GM21360 (cell line): ENCODE measurements around the gene KLHL34.

Experiments
- ATAC-seq: cut with Tn5 transposase; IDR thresholded peaks from one replicate; pipeline ENCODE4 v1.9.1; 2021; ENCODE audit warnings: mild to moderate bottlenecking, moderate library complexity; ENCODE audit not compliant: unreplicated experiment

KLHL34 gene, protein sequence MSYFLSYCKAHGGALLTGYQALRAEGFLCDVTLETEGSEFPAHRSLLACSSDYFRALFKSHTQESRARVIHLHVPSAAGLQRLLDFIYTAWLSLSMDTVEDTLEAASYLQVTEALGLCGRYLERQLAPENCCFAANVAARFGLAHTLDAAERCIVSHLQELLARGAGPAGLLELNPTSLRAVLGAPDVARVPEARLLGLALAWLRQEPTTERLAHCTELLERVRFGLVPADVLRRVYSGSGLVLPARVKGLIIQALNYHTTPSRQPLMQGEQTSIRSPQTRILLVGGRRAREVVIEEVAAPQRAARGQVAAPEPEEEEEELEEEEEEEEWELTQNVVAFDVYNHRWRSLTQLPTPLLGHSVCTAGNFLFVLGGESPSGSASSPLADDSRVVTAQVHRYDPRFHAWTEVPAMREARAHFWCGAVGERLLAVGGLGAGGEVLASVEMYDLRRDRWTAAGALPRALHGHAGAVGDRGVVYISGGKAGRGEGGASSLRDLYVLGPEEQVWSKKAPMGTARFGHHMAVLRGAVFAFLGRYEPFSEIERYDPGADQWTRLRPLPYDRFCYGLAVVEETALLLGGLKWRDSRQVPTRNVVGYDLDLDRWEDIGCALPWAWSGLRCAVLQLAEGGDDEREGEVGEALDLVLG

DNA sequence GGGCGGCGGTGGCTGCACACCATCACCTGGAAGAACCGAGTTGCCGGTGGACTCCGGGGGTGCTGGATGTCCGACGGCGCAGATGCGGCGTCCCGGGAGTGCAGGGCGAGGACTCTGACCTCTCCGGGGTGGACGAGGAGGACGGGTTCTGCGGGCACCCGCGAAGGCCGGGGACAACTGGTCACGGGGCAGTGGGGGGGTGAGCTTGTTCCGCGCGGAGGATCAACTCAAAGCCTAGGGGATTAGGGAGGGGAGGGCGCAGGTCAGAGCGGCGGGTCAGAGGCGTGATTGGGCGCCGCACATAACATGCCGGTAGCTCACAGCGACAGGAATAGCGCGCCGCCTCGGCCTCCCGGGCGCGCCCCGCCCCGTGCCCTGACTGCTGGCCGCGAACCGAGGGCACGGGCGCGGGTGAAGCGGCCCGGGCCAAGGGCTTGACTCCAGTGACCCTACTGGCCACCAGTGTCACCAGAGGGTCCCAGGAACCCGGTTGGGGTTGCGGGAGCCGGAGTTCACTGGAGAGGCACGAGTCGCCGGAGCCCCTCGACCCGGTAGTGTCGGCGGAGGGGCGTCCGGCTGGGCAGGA lies at the start of gene KLHL34:
Gene KLHL34, minus strand, starts transcription at position 179 of the 586 bp plus-strand sequence. CDS start 542 bp downstream, outside the sequence.
- no peak for ATAC-seq

DNA sequence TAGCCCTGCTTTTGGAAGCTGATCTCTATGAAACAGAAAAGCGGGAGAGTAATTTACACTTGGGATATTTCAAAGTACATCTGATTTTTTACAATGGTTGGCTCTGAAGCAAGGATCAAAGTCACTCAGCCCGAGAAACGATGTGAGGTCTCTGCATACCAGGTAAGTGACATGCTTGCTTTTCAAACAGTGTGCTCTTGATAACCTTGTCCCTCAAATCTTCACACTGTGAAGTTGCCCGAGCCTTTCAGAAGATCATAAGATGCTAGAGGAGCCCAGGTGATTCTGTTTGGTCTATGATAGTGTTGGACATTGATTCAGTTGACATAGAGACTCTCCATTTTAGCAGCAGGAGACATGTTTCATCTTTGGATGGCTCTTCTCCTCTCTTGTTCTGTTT lies 47.1 kb upstream of the KLHL34 start:
- no peak for ATAC-seq

DNA sequence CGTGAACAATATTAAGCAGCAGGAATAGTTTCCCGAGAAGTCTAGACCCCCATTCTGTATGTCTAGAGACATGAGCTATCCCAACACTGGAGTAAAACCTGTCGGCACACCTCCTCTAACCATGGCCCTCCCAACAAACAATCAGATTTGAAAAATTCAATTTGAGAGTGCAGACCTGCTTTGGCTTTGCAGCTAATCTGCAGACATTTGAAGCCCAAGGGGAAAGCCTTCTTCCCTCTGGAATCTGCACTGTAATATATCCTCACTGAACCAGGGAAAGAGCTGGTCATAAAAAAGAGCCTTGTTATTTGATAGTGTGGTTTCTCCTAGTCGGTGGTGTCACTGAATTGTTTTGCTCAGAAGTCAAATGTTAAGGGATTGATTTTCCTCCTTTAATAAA lies 44.6 kb upstream of the KLHL34 start:
- no peak for ATAC-seq

DNA sequence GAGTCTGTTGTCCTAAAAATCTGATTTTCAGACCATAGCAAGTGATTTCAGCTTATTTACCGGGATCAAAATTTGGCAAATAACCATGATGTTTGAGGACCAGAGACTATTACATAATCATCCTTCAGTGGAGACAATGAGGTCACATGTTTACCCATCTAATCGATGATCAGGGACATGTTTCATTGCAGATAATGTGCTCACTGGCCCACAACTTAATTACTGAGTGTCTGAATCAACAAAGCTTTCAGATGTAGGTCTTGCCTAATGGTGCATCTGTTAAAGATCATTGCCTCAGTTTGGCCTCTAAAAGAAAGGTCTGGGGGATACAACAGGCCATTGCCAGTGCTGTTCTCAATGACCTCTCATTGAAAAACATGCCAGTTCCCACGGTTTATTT lies 42.8 kb upstream of the KLHL34 start:
- no peak for ATAC-seq

DNA sequence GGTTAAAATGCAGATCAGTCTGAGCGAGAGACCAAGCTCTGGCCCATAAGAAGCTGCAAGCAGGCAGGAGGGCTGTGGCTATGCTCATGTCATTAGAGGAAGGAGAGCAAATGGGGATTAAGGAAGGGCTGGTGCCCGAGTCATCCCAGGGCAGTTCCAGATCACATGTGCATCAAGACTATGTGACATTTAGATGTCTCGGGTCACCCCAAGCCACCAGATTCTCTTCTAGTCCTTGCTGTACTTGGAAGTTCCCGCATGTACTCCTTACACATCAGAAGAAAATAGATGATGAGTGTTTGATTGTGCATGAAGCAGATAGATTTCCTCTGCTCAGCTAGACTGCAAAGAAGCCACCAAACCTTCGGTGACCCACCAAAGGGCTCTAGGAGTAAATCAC lies 42.1 kb upstream of the KLHL34 start:
- no peak for ATAC-seq

DNA sequence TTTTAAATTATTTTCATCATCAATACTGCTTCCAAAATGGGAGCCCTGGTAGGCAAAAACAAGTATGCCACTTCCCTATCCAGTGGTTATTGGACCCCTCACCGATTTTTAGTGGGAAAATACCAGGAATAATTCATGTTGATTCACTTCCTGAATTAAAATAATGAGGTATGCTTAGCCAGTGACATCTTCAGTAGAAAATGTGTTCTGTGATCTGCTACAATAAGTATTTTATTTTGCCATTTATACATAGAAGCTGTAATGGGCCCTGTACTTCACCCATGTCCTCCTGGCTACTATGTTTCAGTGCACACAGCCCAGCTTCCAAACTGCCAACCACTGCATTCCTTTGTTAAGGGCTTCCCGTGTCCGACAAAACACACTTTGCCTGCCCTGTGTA lies 41.0 kb upstream of the KLHL34 start:
- ATAC-seq, result no peak

DNA sequence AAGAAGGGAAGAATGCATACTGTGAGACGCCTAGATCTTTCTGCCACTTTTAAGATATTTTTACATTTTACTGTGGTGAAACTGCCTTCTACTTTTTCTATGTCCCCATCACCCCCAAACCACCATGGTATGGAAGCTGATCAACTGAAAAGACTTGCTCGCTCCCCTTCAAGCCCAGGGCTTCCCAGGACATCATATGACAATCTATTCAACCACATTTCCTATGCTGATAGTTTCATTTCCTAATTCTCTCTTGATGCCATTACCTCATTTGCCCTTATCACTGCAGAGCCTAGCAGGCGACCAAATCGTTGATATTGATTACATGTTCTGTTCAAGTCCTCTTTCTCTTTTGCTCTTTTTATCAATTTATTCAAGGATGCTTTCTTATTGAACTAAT lies 40.1 kb upstream of the KLHL34 start:
- no peak for ATAC-seq

DNA sequence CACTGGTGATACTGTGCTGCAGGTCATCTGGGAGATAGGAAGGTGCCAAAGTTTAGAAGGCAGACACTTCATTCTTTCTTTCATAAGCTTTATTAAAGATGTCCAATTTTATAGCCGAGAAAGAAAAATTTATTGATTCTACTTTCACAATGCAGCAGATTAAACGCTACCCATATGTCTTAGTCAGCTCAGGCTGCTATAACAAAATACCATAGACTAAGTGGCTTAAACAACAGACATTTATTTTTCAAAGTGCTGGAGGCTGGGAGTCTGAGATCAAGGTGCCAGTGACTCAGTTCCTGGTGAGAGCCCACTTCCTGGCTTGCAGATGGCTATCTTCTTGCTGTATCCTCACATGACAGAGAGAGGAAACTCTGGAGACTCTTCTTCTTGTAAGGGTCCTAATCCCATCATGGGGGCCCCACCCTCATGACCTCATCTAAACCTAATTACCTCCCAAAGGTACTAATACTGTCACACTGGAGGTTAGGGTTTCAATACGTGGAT lies 33.4 kb upstream of the KLHL34 start:
- no peak for ATAC-seq

DNA sequence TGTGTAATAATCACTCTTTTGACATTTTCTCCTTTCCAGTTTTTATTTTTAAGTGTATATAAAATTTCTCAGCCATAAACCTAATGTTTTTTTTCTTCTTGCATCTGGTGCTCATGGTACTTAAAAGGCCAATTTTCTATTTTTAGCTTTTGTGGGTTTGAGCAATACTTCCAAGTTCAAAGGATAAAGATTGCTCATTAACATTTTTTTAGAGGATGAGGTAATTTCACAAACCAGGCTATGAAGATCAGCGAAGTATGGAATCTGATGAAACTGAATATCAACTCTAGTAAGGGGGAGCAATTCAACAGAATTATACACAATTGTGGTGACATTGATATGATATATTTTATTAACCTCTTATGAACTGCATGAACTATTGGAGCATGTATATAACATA lies 25.8 kb upstream of the KLHL34 start:
- no peak for ATAC-seq

DNA sequence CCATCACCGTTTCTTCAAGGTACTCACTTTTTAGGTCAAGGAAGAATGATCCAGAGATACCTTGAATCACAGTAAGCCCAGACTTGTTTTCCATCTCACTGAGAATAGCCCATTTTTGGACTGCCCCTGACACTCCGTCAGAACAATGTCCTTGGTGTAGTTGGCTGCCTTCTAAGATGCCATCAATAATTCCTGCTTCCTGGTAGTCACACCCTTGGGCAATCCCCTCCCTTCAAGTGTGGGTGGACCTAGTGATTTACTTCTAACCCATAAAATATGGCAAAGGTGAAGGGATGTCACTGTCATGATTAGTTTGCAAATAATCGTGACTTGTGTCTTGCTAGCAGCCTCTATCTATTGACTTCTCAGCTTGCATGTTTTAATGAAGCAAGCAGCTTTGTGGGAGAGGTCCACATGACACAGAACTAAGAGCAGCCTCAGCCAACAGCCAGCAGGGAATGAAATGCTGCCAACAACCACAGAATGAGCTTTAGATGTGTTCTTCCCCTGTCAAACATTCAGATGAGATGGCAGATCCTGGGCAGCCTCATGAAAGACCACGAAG lies 20.0 kb upstream of the KLHL34 start:
- ATAC-seq, result no peak

DNA sequence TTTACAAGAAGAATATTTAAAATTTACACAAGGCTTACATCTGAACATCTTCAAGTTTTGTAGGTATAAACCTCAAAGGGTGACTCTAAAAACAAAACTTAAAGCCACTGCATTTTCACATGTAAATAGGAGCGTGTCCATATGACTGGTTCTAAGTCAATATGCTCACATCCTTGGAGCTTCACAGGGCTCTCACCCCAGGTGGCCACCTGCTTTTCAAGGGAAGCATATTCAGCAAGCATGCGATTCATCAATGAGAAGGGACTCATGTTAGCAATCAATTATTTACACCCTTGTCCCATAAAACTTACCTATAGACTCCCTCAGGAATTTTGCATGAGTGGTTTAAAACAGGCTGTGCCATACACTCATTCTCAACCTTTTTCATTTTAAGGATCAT lies 17.8 kb upstream of the KLHL34 start:
- ATAC-seq, result no peak

DNA sequence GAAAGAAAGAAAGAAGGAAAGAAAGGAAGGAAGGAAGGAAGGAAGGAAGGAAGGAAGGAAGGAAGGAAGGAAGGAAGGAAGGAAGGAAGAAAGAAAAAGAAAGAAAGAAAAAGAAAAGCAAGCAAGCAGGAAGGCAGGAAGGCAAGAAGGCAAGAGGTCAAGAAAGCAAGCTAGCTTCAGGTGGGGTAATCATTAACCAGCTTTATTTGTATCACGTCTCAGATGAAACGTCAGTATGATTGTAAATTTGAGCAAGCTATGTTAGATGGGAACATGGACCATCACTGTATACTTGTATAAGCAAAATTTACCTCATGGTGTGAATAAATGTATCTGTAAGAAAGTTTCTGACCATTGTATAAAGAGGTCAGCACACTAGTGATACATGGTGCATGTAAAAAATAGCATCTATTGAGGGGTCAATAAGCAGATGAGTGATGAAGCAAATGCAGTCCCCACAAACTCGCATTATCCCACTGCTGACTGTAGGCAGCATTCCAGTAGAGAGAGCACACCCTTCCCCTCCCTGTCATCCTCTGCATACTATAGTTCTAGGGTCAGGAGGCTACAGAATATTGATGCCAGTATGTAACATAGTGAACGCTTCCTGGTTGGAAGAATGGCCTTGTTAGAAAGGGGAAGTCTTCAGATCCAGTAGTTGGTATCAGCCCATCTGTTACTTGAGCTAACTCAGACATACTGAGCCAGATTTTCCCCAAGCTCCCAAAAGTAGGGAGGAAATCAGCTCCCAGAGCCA lies 16.5 kb upstream of the KLHL34 start:
- no peak for ATAC-seq

DNA sequence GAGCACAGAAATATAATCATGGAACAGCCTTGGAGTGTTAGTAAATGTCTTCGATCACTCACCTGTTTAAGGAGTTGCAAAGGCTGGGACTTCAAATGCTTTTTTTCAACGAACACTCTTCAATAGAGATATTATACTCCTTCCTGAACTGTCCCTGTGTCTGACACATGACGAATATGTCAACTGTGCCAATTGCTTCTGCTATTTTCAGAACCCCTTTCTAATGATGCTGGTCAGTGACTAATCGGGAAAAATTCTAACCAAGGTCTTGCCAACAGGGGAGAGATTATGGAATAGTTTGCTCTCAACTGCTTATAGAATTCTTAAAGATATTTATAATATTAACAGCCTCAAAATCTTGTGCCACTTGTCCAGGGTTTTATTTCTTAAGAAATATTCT lies 8.5 kb upstream of the KLHL34 start:
- ATAC-seq, result no peak

DNA sequence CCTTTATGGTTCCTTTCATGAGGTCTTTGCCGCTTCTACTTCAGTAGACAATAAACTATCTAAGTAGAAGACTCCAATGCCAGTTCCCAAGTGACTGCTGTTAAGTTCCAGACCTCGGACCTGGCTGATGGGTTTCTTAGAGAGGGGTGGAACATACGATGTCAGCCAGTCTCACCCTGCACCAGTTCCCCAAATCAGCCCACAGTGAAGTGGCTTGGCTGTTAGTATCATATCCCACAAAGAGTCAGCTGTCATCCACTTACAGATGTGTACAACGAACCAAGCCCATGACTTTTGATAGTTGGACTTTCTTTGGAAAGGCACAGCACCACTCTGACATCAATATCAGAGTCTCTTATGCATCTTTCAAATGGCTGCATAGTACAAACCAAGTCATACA lies 8.1 kb upstream of the KLHL34 start:
- no peak for ATAC-seq

DNA sequence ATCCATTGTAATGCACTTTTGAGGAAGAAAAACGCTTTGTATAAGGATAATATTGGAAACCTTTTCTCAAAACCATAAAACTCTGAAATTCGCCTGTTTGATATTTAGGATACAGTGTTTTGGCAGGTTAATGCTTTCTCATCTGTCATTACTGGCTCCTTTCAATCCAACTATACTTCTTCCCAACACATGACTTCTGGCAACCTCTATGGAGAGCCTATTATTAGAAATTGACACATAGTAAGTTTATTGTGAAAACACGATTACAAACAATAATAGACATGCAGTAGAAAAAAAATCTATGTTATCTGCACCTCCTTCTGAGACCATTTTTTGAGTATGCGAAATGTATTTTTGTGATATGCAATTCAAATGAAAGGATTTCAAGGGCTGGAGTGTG lies 4.6 kb upstream of the KLHL34 start:
- no peak for ATAC-seq

DNA sequence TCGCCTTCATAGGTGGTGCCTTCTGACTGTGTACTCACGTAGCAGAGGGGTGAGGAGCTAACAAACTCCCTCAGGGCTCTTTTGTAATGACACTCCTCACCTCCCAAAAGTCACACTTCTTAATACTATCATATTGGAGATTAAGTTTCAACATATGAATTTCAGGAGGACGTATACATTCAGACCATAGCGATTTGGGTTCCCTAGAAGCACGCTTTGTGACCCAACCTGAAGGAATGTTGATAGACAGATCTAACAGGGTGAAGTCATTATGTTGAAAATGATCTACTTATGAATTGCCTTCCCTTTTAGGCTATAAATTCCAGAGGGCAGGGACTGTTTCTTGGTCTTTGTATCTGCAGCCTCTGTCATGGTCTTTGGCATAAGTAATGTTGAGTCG lies 3.2 kb upstream of the KLHL34 start:
- ATAC-seq, result no peak

DNA sequence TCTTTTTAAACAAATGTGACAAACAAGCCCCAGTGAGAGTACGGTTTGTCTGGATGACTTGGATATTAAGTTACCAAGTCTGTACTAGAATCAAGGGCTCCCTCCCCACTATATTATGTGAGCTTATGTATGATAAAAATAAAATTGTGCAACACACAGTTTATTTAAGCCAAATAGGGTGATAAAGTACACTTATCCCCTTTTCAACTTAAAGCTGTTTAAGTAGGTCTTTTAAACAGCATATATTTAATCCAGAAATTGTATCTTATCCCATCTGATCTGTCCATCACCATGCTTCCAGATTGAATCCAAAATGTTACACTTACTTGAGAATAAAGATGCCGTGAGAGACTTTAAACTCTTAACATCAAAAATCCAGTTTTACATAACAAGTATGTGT lies 2.0 kb upstream of the KLHL34 start:
- ATAC-seq, result no peak

DNA sequence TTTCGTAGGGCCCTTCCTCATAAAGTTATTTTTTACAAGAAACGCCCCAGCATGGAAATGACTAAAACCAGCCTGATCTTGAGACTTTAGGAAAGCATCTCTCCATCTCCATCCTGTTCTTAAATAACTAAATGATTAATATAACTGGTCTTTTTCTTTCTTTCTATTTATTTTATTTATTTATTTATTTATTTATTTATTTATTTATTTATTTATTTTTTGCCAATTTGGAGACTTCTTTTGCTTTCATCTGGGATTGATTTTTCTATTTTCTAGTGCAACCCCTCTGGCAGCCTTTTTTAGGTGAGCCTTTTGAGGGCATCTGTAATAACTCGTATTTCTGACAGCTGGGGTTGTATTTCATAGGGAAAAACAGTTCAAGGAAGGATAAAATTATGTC lies 1.2 kb upstream of the KLHL34 start:
- no peak for ATAC-seq

DNA sequence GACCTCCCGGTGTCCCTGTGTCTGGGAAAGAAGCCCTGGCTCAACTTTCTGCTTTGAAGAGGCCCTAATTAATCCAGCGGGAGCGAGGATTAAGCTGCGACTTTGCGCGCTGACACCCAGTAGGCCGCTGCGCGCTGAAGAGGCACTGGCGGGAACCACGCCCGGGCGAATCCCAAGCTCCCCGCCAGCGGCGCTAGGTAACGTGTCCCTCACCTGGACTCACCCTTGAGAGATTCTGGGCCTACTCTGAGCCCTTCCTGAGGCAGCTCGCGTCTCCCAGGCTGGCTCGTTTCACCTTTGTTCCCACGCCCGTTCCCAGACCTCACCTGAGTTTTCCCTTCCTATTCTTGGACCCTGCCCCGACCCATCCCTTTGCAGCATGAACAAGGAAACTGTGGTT lies 616 bp upstream of the KLHL34 start:
- ATAC-seq, result no peak

DNA sequence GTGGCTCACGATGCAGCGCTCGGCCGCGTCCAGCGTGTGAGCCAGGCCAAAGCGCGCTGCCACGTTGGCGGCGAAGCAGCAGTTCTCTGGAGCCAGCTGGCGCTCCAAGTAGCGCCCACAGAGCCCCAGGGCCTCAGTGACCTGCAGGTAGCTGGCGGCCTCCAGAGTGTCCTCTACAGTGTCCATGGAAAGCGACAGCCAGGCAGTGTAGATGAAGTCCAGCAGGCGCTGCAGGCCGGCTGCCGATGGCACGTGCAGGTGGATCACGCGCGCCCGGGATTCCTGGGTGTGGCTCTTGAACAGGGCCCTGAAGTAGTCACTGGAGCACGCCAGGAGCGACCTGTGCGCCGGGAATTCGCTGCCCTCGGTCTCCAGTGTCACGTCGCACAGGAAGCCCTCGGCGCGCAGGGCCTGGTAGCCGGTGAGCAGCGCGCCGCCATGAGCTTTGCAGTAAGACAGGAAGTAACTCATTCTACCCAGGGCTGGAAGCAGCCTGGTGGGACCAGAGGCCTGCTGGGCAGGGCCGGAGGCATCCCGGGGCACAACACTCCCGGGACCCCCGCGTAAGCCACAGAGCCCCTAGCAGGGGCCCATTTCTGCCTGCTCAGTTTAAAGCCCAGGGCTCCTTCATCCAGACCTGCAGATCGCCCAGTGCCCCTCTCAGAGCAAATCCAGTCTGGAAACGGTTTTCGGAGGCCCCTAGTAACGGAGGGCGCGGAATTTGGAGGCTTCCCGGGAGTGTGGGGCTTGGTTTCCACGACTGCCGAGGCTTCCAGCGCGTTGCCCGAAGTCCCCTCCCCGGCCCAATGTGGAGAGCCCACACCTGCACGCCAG lies 595 bp downstream of the KLHL34 start:
- ATAC-seq, result no peak
